Panc1 (cell line): ENCODE data around the gene GLI3. TPM values are rescaled to one million over a fixed set of nuclear protein-coding genes. Genes with fewer than 3 reads are reported as not detected.

Experiments
- ATAC-seq: fragments of 200-7000 bp; cut with Tn5 transposase; 2 replicates; pipeline ENCODE4 v1.9.1; 2020; ENCODE audit warnings: mild to moderate bottlenecking, moderate library complexity
- BruUV-seq: library from RNA; stranded (reverse); fragments of 400-500 nt; replicated peaks from 2 replicates; lab custom pipeline; 2021; lab: Mats Ljungman, UMichigan
- CTCF ChIA-PET: fragments of 300-600 bp; sonication (Branson Sonifier 250); formaldehyde crosslinking; loops from one replicate; lab custom pipeline; 2022; ENCODE audit warnings: antibody characterized with exemption; lab: Charles Lee
- POLR2A ChIA-PET: fragments of 300-600 bp; sonication (Branson Sonifier 250); formaldehyde crosslinking; loops from one replicate; lab custom pipeline; 2022; ENCODE audit warnings: antibody characterized with exemption; lab: Charles Lee
- DNase-seq: peaks from one replicate; pipeline ENCODE4 v3.0.0-alpha.2; 2010; ENCODE audit warnings: low read depth, low spot score
- H3K27ac ChIP-seq: 2 replicates; pipeline ENCODE4 v1.5.1; 2011; ENCODE audit warnings: mild to moderate bottlenecking, low read length, inconsistent platforms
- H3K27me3 ChIP-seq: fragments of 200-500 bp; sonication (Bioruptor generic); 2 replicates; pipeline ENCODE4 v1.6.0; 2014; ENCODE audit warnings: low read length, inconsistent platforms; ENCODE audit not compliant: control insufficient read depth, insufficient read depth
- H3K36me3 ChIP-seq: fragments of 200-500 bp; sonication (Bioruptor generic); 2 replicates; pipeline ENCODE4 v1.5.1; 2014; ENCODE audit warnings: inconsistent platforms, mild to moderate bottlenecking, low read length, moderate library complexity; ENCODE audit not compliant: control insufficient read depth, insufficient read depth
- H3K4me1 ChIP-seq: 2 replicates; pipeline ENCODE4 v1.5.1; 2011; ENCODE audit warnings: inconsistent platforms, mild to moderate bottlenecking, low read length, moderate library complexity; ENCODE audit not compliant: control insufficient read depth, insufficient read depth
- H3K4me3 ChIP-seq, 2 experiments: 2 replicates each; pipeline ENCODE4 v1.5.1; 2011 to 2012; ENCODE audit warnings: low read depth in 2 of 2, low read length in 2 of 2, mild to moderate bottlenecking in 2 of 2, inconsistent platforms in 1 of 2, moderate library complexity in 1 of 2
- H3K9me3 ChIP-seq: fragments of 200-500 bp; sonication (Bioruptor generic); 2 replicates; pipeline ENCODE4 v1.5.1; 2014; ENCODE audit warnings: low read depth, mild to moderate bottlenecking, inconsistent platforms, low read length, moderate library complexity; ENCODE audit not compliant: control insufficient read depth, insufficient read depth
- CTCF ChIP-seq: fragments of 450-650 bp; IDR thresholded peaks from 2 replicates; pipeline ENCODE4 v1.5.1; 2017; ENCODE audit warnings: mild to moderate bottlenecking
- POLR2AphosphoS5 ChIP-seq: IDR thresholded peaks from 2 replicates; pipeline ENCODE4 v1.6.1; 2012; ENCODE audit warnings: mild to moderate bottlenecking, low read depth, low read length, moderate library complexity
- REST ChIP-seq, 2 experiments: IDR thresholded peaks; 2 replicates each; pipeline ENCODE4 v1.6.1; 2011 to 2012; ENCODE audit warnings: low read depth in 2 of 2, control low read depth in 1 of 2, low read length in 1 of 2, mild to moderate bottlenecking in 1 of 2, moderate library complexity in 1 of 2; ENCODE audit not compliant: insufficient read depth in 1 of 2
- SIN3A ChIP-seq: IDR thresholded peaks from 2 replicates; pipeline ENCODE4 v1.6.1; 2012; ENCODE audit warnings: low read depth, mild to moderate bottlenecking, low read length, moderate library complexity, borderline replicate concordance; ENCODE audit not compliant: insufficient read depth
- TCF7L2 ChIP-seq: IDR thresholded peaks from 2 replicates; pipeline ENCODE4 v1.6.1; 2011; ENCODE audit warnings: mild to moderate bottlenecking, low read depth, low read length, inconsistent platforms
- in situ Hi-C: cut with HindIII; loops from 2 replicates; pipeline ENCODE4 v1.10.0; 2016; ENCODE audit warnings: low sequenced_read_pairs, low pct_unique_long_range_greater_than_20kb
- intact Hi-C: fragments of 100-400 bp; cut with micrococcal nuclease; formaldehyde crosslinking; loops from one replicate; pipeline ENCODE4 v1.10.0; 2022; ENCODE audit not compliant: unreplicated experiment
- total RNA-seq: library from RNA; stranded (reverse); gene quantifications from one replicate; pipeline ENCODE4 v1.2.1, GENCODE V29; 2021; ENCODE audit not compliant: unreplicated experiment

Gene GLI3
- total RNA-seq, 1 experiment from 2014 or later, result 3.7 TPM

DNA sequence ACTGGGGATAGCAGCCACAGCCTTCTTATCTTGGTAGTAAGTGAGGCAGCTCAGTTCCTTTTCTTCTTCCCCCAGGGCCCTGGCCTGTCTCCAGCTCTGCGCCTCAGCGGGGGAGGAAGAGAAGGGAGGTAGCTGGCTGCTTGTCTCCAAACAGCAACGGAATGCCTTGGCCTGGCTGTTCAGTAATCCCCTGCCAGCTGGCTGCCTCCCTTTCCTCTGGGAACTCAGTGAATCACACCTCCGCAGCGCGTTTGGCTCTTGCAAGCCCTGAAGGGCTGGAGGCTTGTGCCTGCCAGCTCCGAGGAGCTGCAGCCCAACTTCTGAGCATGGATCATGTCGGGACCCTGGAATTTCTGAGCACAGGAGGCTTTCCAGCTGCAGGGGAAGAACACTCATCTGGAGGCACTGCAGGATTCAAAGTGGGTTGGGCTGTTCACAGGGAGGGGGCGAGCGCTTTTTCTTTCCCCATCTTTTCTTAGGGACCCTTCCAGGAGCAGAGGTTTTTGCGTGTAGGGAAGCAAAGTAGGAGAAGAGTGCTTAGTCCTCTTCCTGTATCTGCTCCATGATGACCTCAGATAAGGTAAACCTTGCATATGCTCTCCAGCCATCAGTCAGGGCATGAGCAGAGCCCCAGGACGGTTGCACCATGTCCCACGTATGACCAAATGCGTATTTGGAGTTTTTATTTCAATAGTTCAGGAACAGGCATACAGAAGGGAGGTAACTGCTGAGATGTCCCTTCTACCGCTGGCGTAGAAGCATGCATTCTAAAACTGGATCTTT, 280.9 kb downstream of the GLI3 start:
- Histone ChIP-seq H3K4me1 (peaks cover 26% of the 10 kb centered on the region), H3K4me3 (no peak overlapping the region; a peak in 1 of 4 replicates), H3K36me3 (no peaks in the 10 kb centered on the region), H3K9me3 (no peaks in the 10 kb centered on the region), H3K27ac (peak overlapping the region; percentile 72), H3K27me3 (no peaks in the 10 kb centered on the region)
- TF ChIP-seq POLR2AphosphoS5, result peak; percentile 77; the same call in 1 of the 2 replicates
- TF ChIP-seq REST (IDR thresholded peaks at IDR 0.05; ENCODE audit: insufficient read depth in 1 of 2, low read depth in 2 of 2, low read length in 1 of 2), result 0 out of 4 replicates have a peak, but pooled peaks of 1 of the 2 experiments have one; percentile 19
- TF ChIP-seq TCF7L2, result peak; percentile 83
- TF ChIP-seq SIN3A, result no peak
- intact Hi-C loops, result no loop called here
- no peak for DNase-seq
- POLR2A ChIA-PET, result no interaction called here
- BruUV-seq, result no TSS peak
- in situ Hi-C loops, result no loop called here
- peak; percentile 96 for ATAC-seq
- CTCF ChIA-PET, result interaction anchor here (0.6 to 3.5 kb wide), 3 partner anchors 13 to 616 kb away, joined by 3 to 15 read pairs (median 3); no protein-coding TSS in a partner anchor

DNA sequence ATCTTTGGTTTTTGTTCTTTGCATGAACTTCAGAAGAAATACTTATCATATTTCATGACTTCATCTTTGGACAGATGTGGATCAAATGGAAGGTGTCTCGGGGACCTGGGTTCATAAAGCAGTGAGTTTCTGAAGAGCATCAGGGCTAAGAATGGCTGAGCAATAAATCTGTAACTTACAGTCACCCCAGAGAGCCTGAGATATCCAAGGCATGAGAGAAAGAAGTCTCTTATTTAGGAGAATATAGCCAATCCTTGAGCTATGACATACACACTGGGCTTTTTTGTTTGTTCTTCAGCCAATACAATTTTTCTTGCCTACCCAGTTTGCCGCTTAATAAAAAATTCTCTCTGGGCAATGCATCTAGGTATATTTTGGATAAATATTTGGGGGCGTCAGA, 281.6 kb downstream of the GLI3 start:
- TF ChIP-seq CTCF (0 out of 2 replicates have a peak, but pooled peaks have one; percentile 2), TCF7L2 (no peak)
- no TSS peak for BruUV-seq
- Histone ChIP-seq H3K36me3 (no peaks in the 10 kb centered on the region), H3K4me3 (no peak overlapping the region), H3K27ac (peak overlapping the region; percentile 72), H3K9me3 (no peaks in the 10 kb centered on the region), H3K4me1 (peaks cover 30% of the 10 kb centered on the region), H3K27me3 (no peaks in the 10 kb centered on the region)
- ChIA-PET CTCF (interaction anchor here (3.5 kb wide), 1 partner anchor 12 kb away, joined by 15 read pairs; no protein-coding TSS in a partner anchor), POLR2A (no interaction called here)
- intact Hi-C loops (no loop called here), in situ Hi-C loops (no loop called here)
- DNase-seq (no peak), ATAC-seq (peak; percentile 36)

DNA sequence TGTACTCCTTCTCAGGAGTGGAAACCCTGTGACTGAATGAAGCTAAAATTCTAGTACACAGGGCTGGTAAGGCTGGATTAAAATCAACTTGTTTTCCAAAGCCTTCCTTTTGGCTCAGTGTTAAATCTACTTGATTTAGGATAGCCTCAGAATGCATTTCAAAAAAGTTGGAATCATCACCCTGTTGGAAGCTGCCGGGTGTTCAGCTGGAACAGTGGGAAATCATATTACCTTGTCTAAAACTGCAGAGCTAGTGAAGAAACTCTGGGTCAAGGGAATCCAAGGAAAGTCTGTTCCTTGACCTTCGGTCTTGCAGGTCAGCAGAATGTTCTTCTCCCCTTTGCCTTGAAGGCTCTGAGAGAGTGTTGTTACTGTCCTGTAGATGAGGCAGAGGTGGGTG, 282.0 kb downstream of the GLI3 start:
- CTCF ChIA-PET, result interaction anchor here (1.4 to 3.5 kb wide), 2 partner anchors 12 to 14 kb away, joined by 4 to 15 read pairs; no protein-coding TSS in a partner anchor
- no peaks in the 10 kb centered on the region for H3K9me3 ChIP-seq
- peaks cover 33% of the 10 kb centered on the region for H3K4me1 ChIP-seq
- POLR2A ChIA-PET, result no interaction called here
- no peaks in the 10 kb centered on the region for H3K27me3 ChIP-seq
- no peaks in the 10 kb centered on the region for H3K36me3 ChIP-seq
- intact Hi-C loops, result no loop called here
- BruUV-seq, result no TSS peak
- in situ Hi-C loops, result no loop called here
- TF ChIP-seq CTCF, result 0 out of 2 replicates have a peak, but pooled peaks have one; percentile 6
- no peak for TF ChIP-seq TCF7L2
- TF ChIP-seq POLR2AphosphoS5, result no peak
- ATAC-seq, result no peak
- no peak overlapping the region for H3K4me3 ChIP-seq
- DNase-seq, result no peak
- peak overlapping the region; percentile 72 for H3K27ac ChIP-seq
